ENCODE data around the gene BUB3. TPM values are rescaled to one million over a fixed set of nuclear protein-coding genes. Genes with fewer than 3 reads are reported as not detected.

BUB3 gene
- total and polyA plus RNA-seq, 2 of the 13 experiments (the other 11 are each of a cell fraction or from before 2014, with no cell fraction given): 174 to 188 TPM

DNA sequence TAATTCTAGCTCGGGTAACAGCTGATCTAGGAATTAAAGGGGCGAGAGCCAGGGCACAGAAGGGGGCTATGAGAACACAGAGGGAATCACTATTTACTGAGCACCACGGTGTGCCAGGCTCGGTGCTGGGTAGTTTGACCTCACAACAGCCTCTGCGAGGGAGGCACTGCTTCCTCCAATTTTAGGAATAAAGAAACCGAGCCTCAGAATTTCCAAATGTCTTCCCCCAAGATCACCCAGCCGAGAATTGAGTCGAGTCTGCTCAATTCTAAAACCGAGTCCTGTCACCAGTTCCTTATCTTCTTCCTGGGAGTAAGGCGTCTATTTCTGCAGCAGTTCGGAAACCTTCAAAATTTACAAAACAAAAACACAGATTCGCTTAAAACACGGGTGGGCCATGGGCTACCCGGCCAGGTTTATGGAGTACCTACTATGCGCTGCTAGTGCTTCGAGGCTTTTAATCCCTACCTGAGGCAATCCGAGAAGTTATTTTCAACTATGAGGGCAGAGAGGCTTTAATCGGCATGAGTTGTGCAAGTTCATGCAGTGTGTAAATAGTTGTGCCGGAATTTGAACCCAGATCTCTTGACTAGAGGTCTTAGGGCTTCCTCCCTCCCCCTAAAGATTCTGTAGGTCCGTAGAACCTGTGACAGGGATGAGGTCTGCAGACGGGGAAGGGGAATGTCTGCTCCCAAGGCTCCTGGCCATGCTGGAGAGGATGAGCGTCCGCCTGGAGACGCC lies 7.1 kb upstream of the BUB3 start:
- Histone ChIP-seq H3K9ac (ENCODE audit: insufficient read depth, low read depth, low read length) (no peak overlapping the region), H3K27ac (ENCODE audit: extremely low read length, insufficient read depth, low read length) (no peak overlapping the region), H3K79me2 (ENCODE audit: insufficient read depth, low read length) (no peaks in the 10 kb centered on the region), H3K9me3 (ENCODE audit: low read length) (no peaks in the 10 kb centered on the region), H3K4me1 (ENCODE audit: insufficient read depth, low read length) (peaks cover 47% of the 10 kb centered on the region), H3K4me2 (ENCODE audit: low read depth, low read length) (peak overlapping the region; percentile 63), H3K4me3 (replicated peaks in 1 of 3; ENCODE audit: insufficient read depth in 1 of 3, low read depth in 2 of 3, low read length in 3 of 3) (peak overlapping the region in 1 of 3 experiments; percentile 56; a peak in 1 of 6 replicates), H3K27me3 (ENCODE audit: control insufficient read depth in 1 of 2, insufficient read depth in 2 of 2, low read length in 2 of 2) (peaks cover 37 to 98% of the 10 kb centered on the region in 2 experiments), H4K20me1 (ENCODE audit: insufficient read depth, low read length) (0 out of 2 replicates have a peak, but pooled peaks cover 2% of the 10 kb centered on the region), H2AFZ (ENCODE audit: low read length) (no peak overlapping the region), H3K36me3 (replicated peaks in 1 of 2; ENCODE audit: control insufficient read depth in 1 of 2, insufficient read depth in 2 of 2, low read length in 2 of 2) (no peaks in the 10 kb centered on the region)
- FAIRE-seq (no peak), ATAC-seq (no peak), DNase-seq (ENCODE audit: low spot score) (peak; percentile 13)
- 13% methylated on average over 18 of the region's 24 CpGs for WGBS (ENCODE audit: low lambda C conversion rate)
- no TSS peak for BruUV-seq (replicated peaks)
- TF ChIP-seq ZNF484 (CRISPR knock-in tag; IDR thresholded peaks at IDR 0.05; ENCODE audit: borderline replicate concordance, low read depth) (no peak), ZNF124 (CRISPR knock-in tag; IDR thresholded peaks at IDR 0.05) (0 out of 2 replicates have a peak, but pooled peaks have one; percentile 28), CBX2 (IDR thresholded peaks at IDR 0.05; ENCODE audit: low read depth, low read length) (peak; percentile 81), CBX2 (CRISPR knock-in tag; IDR thresholded peaks at IDR 0.05; ENCODE audit: low read depth) (no peak), ZNF530 (CRISPR knock-in tag; IDR thresholded peaks at IDR 0.05; ENCODE audit: low read depth) (no peak), ZFP36 (IDR thresholded peaks at IDR 0.05; ENCODE audit: borderline replicate concordance, low read depth, low read length, partially characterized antibody) (peak; percentile 5)
- intact Hi-C loops (cut with micrococcal nuclease; ENCODE audit: unreplicated experiment): no loop called here
- ChIA-PET CTCF (ENCODE audit: low intra/inter-chr PET ratio, low total read pairs) (no interaction called here), POLR2A (no interaction called here)
- in situ Hi-C loops (cut with HindIII; ENCODE audit: extremely low pct_ligation_motif_present, low pct_unique_long_range_greater_than_20kb): no loop called here

DNA sequence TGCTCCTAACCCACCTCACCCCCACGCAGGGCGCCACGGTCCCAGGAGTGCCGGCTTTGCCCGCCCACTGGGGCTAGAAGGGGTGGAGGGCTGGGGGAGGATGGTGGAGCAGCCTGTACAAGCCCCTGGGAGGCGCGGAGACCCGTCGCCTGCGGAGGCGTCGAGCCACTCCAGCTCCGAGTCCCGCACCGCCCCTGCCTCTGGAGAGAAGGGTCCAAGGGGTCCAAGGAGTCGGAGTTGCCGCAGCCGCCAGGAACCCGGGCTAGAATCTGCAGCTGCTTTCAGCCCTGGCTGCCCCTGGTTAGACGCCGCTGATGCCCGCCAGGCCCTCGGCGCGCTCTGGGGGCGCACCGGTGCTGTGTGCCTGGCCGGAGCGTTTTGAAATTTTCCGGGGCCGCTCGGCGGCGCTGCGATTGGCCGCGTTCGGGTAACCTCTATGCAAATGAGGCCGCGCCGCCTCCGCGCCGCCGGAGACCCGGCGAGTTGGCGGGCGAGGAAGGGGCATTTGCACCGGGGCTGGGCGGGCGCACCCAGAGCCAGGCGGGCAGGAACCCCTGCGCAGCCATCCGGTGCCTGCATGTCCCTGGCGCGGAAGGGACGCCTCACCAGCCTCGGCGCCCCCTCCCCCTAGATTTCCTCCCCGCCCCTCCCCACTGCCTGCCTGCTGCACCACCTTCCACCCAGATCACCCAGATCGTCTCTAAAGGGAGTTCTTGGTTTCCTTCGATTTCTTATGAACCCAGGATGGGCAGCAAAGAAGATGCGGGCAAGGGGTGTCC lies 6.4 kb upstream of the BUB3 start, which contains the start of gene HMX2:
Gene HMX2 (plus strand): TSS at position 502 of the 779 bp plus-strand sequence. CDS start 243 bp downstream, at position 745.
- Histone ChIP-seq H3K9me3 (ENCODE audit: low read length) (no peaks in the 10 kb centered on the region), H3K9ac (ENCODE audit: insufficient read depth, low read depth, low read length) (no peak within 1 kb of the TSS), H2AFZ (ENCODE audit: low read length) (no peak within 1 kb of the TSS), H3K27ac (ENCODE audit: extremely low read length, insufficient read depth, low read length) (no peak within 1 kb of the TSS), H3K27me3 (ENCODE audit: control insufficient read depth in 1 of 2, insufficient read depth in 2 of 2, low read length in 2 of 2) (peaks cover 37 to 98% of the 10 kb centered on the region in 2 experiments), H3K79me2 (ENCODE audit: insufficient read depth, low read length) (no peaks in the 10 kb centered on the region), H3K4me2 (ENCODE audit: low read depth, low read length) (peak within 1 kb of the TSS; percentile 63), H3K4me1 (ENCODE audit: insufficient read depth, low read length) (peaks cover 44% of the 10 kb centered on the region), H3K4me3 (replicated peaks in 1 of 3; ENCODE audit: insufficient read depth in 1 of 3, low read depth in 2 of 3, low read length in 3 of 3) (peak within 1 kb of the TSS; percentile 28 to 56 (median 40); a peak in 5 of 6 replicates), H4K20me1 (ENCODE audit: insufficient read depth, low read length) (0 out of 2 replicates have a peak, but pooled peaks cover 2% of the 10 kb centered on the region), H3K36me3 (replicated peaks in 1 of 2; ENCODE audit: control insufficient read depth in 1 of 2, insufficient read depth in 2 of 2, low read length in 2 of 2) (no peaks in the 10 kb centered on the region)
- no TSS peak for BruUV-seq (replicated peaks)
- FAIRE-seq (no peak), DNase-seq (ENCODE audit: low spot score) (peak; percentile 17), ATAC-seq (peak; percentile 71)
- CTCF ChIA-PET (ENCODE audit: low intra/inter-chr PET ratio, low total read pairs): no interaction called here
- intact Hi-C loops (cut with micrococcal nuclease; ENCODE audit: unreplicated experiment) (no loop called here), in situ Hi-C loops (cut with HindIII; ENCODE audit: extremely low pct_ligation_motif_present, low pct_unique_long_range_greater_than_20kb) (no loop called here)
- 6% methylated on average over 7 of the region's 64 CpGs for WGBS (ENCODE audit: low lambda C conversion rate)
- POLR2A ChIA-PET: no interaction called here
- TF ChIP-seq HES4 (CRISPR knock-in tag; IDR thresholded peaks at IDR 0.05; ENCODE audit: borderline replicate concordance) (peak; percentile 19; the same call in 1 of the 2 replicates), NFYC (CRISPR knock-in tag; IDR thresholded peaks at IDR 0.05) (peak; percentile 56), HDAC2 (CRISPR knock-in tag; IDR thresholded peaks at IDR 0.05) (no peak), KDM2A (CRISPR knock-in tag; IDR thresholded peaks at IDR 0.05; ENCODE audit: borderline replicate concordance, low read depth) (peak; percentile 42; the same call in 1 of the 2 replicates), SAP130 (CRISPR knock-in tag; IDR thresholded peaks at IDR 0.05; ENCODE audit: low read depth) (0 out of 2 replicates have a peak, but pooled peaks have one; percentile 36), ZNF878 (CRISPR knock-in tag; IDR thresholded peaks at IDR 0.05) (0 out of 2 replicates have a peak, but pooled peaks have one; percentile 54), RBM39 (IDR thresholded peaks at IDR 0.05; ENCODE audit: low read depth, low read length, poor library complexity, severe bottlenecking) (peak; percentile 30), FOXM1 (CRISPR knock-in tag; IDR thresholded peaks at IDR 0.05) (no peak), ZNF776 (CRISPR knock-in tag; IDR thresholded peaks at IDR 0.05) (peak; percentile 35; the same call in 1 of the 2 replicates)
- TF ChIP-seq, protein P1, sequence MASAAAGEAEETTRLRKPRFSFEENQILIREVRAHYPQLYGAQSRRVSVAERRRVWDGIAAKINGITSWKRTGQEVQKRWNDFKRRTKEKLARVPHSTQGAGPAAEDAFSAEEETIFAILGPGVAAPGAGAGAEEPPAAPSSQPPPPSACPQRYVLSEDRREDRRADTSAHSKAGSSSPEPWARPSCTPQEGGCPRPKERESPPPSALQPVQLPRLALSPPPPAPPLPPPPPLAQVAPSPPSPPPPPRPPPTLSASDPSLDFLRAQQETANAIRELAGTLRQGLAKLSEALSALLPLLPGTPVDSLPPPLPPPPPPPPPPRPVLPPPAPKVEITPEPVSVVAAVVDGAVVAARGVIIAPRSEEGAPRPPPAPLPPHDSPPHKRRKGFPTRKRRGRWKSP (CRISPR knock-in tag; IDR thresholded peaks at IDR 0.05): peak; percentile 47; the same call in 1 of the 2 replicates

All from HepG2 (cell line).